ENCODE results near the gene TNFRSF25. TPM values are rescaled to one million over a fixed set of nuclear protein-coding genes. Genes with fewer than 3 reads are reported as not detected.

Gene TNFRSF25
- total RNA-seq, 1 donor from 2014 or later, result 12.6 TPM

DNA sequence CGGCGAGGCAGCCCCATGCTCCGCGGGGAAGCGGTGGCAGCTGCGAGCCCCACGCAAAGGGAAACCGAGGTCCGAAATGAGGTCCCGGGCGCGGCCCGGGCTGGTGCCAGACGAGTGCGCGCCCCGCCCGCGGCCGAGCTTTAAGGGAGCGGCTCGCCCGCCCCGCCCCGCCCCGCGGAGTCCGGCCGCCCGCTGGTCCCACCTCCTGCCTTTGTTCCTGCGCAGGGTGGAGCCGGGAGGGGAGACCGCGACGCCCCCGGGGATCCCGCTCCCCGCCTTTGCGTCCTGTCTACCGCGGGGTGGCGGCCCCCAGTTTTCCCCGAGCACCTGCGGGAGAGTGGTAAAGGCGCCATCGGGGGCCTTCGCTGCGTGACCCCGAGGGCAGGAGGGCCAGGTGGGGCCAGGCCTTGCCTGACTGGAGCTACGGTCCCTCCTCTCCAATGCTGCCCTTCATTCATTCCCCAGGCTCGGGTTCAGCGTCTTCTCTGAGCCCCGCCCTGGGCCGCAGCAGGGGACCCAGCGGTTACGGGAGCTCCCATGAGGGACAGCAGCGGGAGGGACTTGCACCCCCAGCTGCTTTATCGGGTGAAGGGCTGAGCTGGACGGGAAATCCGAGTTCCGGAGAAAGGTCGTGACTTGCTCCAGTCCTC, 46.0 kb downstream of the TNFRSF25 start, which contains the start of gene HES2:
Gene HES2, minus strand, starts transcription at position 116 of the 650 bp plus-strand sequence. Its CDS starts 99 bp downstream, at position 17.
- intact Hi-C loops (cut with micrococcal nuclease), result no loop called here
- Histone ChIP-seq H3K36me3 (no peaks in the 10 kb centered on the region), H3K9me3 (replicated peaks) (no peaks in the 10 kb centered on the region), H3K27me3 (ENCODE audit: low read depth) (peaks cover 100% of the 10 kb centered on the region), H3K4me1 (peaks cover 49% of the 10 kb centered on the region), H3K4me3 (peak within 1 kb of the TSS; percentile 58), H3K27ac (replicated peaks) (no peak within 1 kb of the TSS)
- TF ChIP-seq CTCF (IDR thresholded peaks at IDR 0.05; ENCODE audit: borderline replicate concordance), result no peak
- no peak for DNase-seq

DNA sequence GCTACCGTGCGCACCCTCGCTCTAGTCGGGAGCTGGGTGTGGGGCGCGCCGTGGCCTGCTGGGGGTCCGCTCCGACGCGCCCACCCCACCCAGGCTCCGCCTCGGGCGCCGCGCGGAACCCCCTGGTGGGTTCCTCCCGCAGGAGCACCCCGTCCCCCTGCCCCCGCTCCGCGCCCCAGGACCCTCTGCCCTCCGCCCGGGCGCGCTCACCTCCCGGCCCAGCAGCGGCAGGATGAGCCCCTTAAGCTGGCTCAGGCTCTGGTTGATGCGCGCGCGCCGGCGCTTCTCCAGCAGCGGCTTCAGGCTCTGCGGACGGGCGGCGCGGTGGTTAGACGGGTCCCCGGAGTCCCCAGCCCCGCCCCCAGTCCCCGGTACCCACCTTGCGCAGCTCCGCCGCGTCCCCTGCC, 46.6 kb downstream of the TNFRSF25 start:
- TF ChIP-seq CTCF (IDR thresholded peaks at IDR 0.05; ENCODE audit: borderline replicate concordance), result no peak
- intact Hi-C loops (cut with micrococcal nuclease), result no loop called here
- Histone ChIP-seq H3K4me3 (peak overlapping the region; percentile 58), H3K27me3 (ENCODE audit: low read depth) (peaks cover 100% of the 10 kb centered on the region), H3K36me3 (no peaks in the 10 kb centered on the region), H3K4me1 (peaks cover 48% of the 10 kb centered on the region), H3K27ac (replicated peaks) (no peak overlapping the region), H3K9me3 (replicated peaks) (no peaks in the 10 kb centered on the region)
- no peak for DNase-seq

DNA sequence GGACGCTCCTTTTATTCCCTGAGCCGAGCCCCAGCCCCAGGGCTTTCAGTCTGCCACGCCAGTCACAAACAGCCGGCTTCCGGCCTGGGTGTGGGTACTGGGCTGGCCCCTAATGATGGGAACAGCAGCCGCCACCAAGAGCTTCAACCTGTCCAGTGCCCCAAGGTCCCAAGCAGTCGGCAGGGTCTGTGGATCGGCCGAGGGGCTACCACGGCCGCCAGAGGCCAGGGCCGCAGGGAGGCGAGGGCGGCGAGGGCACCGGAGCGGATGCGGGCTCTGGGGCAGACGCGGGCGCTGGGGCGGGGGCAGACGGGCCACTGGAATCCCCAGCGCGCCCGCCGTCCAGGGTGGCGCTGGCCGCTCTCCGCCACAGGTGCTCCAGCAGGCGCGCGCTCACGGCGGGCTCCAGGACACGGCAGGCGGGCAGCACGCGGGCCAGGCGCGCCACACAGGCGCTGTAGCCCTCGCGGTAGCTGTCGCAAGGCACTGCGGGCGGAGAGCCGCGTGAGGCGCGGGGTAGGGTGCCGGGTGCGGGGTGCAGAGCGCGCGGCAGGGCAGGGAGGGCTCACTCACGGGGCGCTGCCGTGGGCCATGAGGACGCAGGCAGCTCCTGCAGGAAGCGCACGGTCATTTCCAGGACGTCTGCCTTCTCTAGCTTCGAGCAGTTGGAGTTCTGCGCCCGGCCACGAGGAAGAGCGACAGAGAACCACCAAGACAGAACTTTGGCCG, 47.1 kb downstream of the TNFRSF25 start:
- no peaks in the 10 kb centered on the region for H3K36me3 ChIP-seq
- no peaks in the 10 kb centered on the region for H3K9me3 ChIP-seq (replicated peaks)
- intact Hi-C loops (cut with micrococcal nuclease), result no loop called here
- H3K27me3 ChIP-seq (ENCODE audit: low read depth), result peaks cover 100% of the 10 kb centered on the region
- H3K4me3 ChIP-seq, result peak overlapping the region; percentile 58
- no peak for DNase-seq
- no peak overlapping the region for H3K27ac ChIP-seq (replicated peaks)
- peaks cover 44% of the 10 kb centered on the region for H3K4me1 ChIP-seq
- no peak for TF ChIP-seq CTCF (IDR thresholded peaks at IDR 0.05; ENCODE audit: borderline replicate concordance)

DNA sequence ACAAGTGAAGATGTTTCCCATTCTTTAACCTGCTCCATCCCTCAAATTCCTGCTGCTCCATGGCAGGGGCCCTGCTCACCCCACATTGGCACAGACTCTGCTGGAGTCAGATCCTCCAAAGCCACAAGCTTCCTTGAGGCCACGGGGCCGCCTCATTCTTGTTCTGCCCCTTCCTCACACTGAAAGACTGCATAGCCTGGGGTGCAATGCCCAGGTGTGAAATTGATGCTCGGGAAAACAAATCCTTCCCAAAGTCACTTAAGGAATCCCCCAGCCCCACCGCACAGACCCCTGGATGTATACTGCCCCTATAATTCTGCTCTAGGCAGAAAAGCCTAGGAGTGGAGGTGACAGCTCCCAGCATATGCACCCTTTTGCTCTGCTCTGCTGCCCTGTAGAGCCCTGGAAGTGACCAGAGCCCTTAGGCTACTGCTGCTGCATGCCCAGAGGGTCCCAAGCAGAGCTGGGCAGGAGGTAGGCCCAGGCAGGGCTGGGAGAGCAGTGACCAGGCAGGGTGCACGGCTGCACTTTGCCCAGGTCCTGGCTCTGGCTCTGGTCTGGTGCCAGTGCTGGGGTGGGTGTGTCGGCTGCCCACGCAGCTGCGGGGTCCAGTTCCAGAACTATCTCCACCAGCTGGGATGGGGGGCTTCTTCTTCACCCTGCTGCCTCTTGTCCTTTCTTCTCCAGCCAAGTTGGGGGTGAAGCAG, 47.9 kb downstream of the TNFRSF25 start:
- no peak for DNase-seq
- peaks cover 37% of the 10 kb centered on the region for H3K4me1 ChIP-seq

More for the DNA sequence above, 47.9 kb downstream of the TNFRSF25 start:
- Histone ChIP-seq H3K4me3 (no peak overlapping the region), H3K36me3 (no peaks in the 10 kb centered on the region), H3K9me3 (replicated peaks) (no peaks in the 10 kb centered on the region), H3K27ac (replicated peaks) (no peak overlapping the region), H3K27me3 (ENCODE audit: low read depth) (peaks cover 100% of the 10 kb centered on the region)
- no peak for TF ChIP-seq CTCF (IDR thresholded peaks at IDR 0.05; ENCODE audit: borderline replicate concordance)
- intact Hi-C loops (cut with micrococcal nuclease), result no loop called here
